K562 (cell line): Measurements from ENCODE around the gene IL1RAPL2.

ENCODE experiments used
- HNRNPK ChIP-seq: fragments of 200-400 bp; formaldehyde crosslinking; IDR thresholded peaks from one replicate; pipeline ENCODE4 v1.6.1; 2018; ENCODE audit warnings: mild to moderate bottlenecking, low read depth, low read length; ENCODE audit not compliant: poor library complexity, severe bottlenecking
- KAT2B ChIP-seq: IDR thresholded peaks from one replicate; pipeline ENCODE4 v1.6.1; 2012; ENCODE audit warnings: low read depth, mild to moderate bottlenecking, control low read depth, inconsistent platforms, low read length, moderate library complexity
- ZBTB1 ChIP-seq: sonication (generic); formaldehyde crosslinking; IDR thresholded peaks from 2 replicates; pipeline ENCODE4 v1.8.1; 2023; ENCODE audit warnings: missing genetic modification reagents, low read depth, mild to moderate bottlenecking, borderline replicate concordance

DNA sequence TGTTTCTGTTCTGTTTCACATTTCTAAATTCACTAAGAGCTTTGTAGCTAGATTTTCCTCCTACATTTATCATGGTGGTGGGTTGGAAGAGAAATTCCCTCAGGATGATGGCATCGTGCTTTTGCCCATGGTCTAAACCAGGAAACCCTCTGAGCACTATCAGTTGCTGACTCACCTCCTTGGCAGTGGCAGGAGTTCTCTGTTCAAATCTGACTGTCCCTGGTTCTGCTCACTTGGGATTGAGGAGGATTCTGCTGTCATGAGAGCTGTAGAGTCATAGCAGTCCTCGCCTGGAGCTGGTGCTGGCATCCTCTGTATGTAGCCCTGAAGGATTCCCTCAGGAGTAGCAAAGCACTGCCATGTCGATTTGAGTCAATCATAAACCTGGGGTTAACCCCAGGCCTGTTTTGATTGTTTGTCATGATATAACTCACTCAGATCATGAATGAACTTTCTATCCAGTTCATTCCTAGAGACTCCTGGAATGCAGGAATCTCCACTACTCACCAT, 645.1 kb downstream of the IL1RAPL2 start:
- no peak for TF ChIP-seq KAT2B
- no peak for TF ChIP-seq ZBTB1 (CRISPR knock-in tag)
- TF ChIP-seq HNRNPK, result no peak
